GM12878 (cell line): ENCODE results near the gene MRPS18A. TPM values are rescaled to one million over a fixed set of nuclear protein-coding genes. Genes with fewer than 3 reads are reported as not detected.

Experiments
- ASH2L ChIP-seq: fragments of 300-600, 200-600 bp; sonication (generic); IDR thresholded peaks from 2 replicates; pipeline ENCODE4 v1.6.1; 2017; ENCODE audit warnings: low read depth, mild to moderate bottlenecking, borderline replicate concordance
- ATF3 ChIP-seq: IDR thresholded peaks from 2 replicates; pipeline ENCODE4 v1.6.1; 2011; ENCODE audit warnings: low read depth, mild to moderate bottlenecking, low read length, moderate library complexity, borderline replicate concordance; ENCODE audit errors: extremely low read depth
- BCL11A ChIP-seq: IDR thresholded peaks from 2 replicates; pipeline ENCODE4 v1.6.1; 2011; ENCODE audit warnings: low read depth, low read length
- BRCA1 ChIP-seq: IDR thresholded peaks from 2 replicates; pipeline ENCODE4 v1.6.1; 2011; ENCODE audit warnings: low read depth, low read length, improper control_type of control experiment
- CHD4 ChIP-seq: fragments of 200-600 bp; sonication (generic); IDR thresholded peaks from 2 replicates; pipeline ENCODE4 v1.6.1; 2016; ENCODE audit warnings: mild to moderate bottlenecking
- DPF2 ChIP-seq: fragments of 450-650 bp; IDR thresholded peaks from 2 replicates; pipeline ENCODE4 v1.6.1; 2017; ENCODE audit warnings: mild to moderate bottlenecking
- ETV6 ChIP-seq, 2 experiments: fragments of 450-650 bp in 1 of 2; IDR thresholded peaks in 1 of 2; conservative IDR thresholded peaks in 1 of 2; 2 replicates each; pipeline ENCODE4 v1.6.1; 2014; ENCODE audit warnings: antibody characterized with exemption in 1 of 2, borderline replicate concordance in 1 of 2, low read depth in 1 of 2, mild to moderate bottlenecking in 1 of 2, moderate library complexity in 1 of 2
- FOS ChIP-seq: IDR thresholded peaks from 3 replicates; pipeline ENCODE4 v1.6.1; 2011; ENCODE audit warnings: borderline replicate concordance; ENCODE audit not compliant: insufficient read length; ENCODE audit errors: extremely low read depth
- FOXK2 ChIP-seq: fragments of 450-650 bp; IDR thresholded peaks from 2 replicates; pipeline ENCODE4 v1.6.1; 2017; ENCODE audit warnings: mild to moderate bottlenecking, moderate library complexity
- MEF2B ChIP-seq: fragments of 450-650 bp; IDR thresholded peaks from 2 replicates; pipeline ENCODE4 v1.6.1; 2018; ENCODE audit warnings: mild to moderate bottlenecking, moderate library complexity; ENCODE audit not compliant: partially characterized antibody, poor library complexity, severe bottlenecking
- MYC ChIP-seq: IDR thresholded peaks from 2 replicates; pipeline ENCODE4 v1.6.1; 2011; ENCODE audit warnings: mild to moderate bottlenecking, low read length, moderate library complexity, inconsistent platforms; ENCODE audit not compliant: insufficient read depth, insufficient replicate concordance, insufficient read length, severe bottlenecking
- NBN ChIP-seq: fragments of 450-650 bp; IDR thresholded peaks from 2 replicates; pipeline ENCODE4 v1.6.1; 2016
- NR2C2 ChIP-seq: IDR thresholded peaks from 2 replicates; pipeline ENCODE4 v1.6.1; 2011; ENCODE audit warnings: borderline replicate concordance, low read depth; ENCODE audit not compliant: control insufficient read depth, insufficient read length
- PBX3 ChIP-seq: IDR thresholded peaks from 2 replicates; pipeline ENCODE4 v1.6.1; 2011; ENCODE audit warnings: mild to moderate bottlenecking, low read depth, low read length, moderate library complexity; ENCODE audit not compliant: insufficient replicate concordance
- PML ChIP-seq: IDR thresholded peaks from 2 replicates; pipeline ENCODE4 v1.6.1; 2012; ENCODE audit warnings: low read length, inconsistent platforms
- RAD21 ChIP-seq: IDR thresholded peaks from 2 replicates; pipeline ENCODE4 v1.6.1; 2011; ENCODE audit warnings: mild to moderate bottlenecking, low read depth, low read length, moderate library complexity; ENCODE audit not compliant: insufficient read depth
- RB1 ChIP-seq: fragments of 450-650 bp; formaldehyde crosslinking; IDR thresholded peaks from 2 replicates; pipeline ENCODE4 v1.6.1; 2017; ENCODE audit warnings: mild to moderate bottlenecking, borderline replicate concordance
- RCOR1 ChIP-seq: conservative IDR thresholded peaks from 2 replicates; pipeline ENCODE4 v1.6.1; 2012; ENCODE audit warnings: low read depth, low read length, improper control_type of control experiment
- SMAD5 ChIP-seq: IDR thresholded peaks from 2 replicates; pipeline ENCODE4 v1.6.1; 2016; ENCODE audit warnings: antibody characterized with exemption, low read depth
- SUPT20H ChIP-seq: IDR thresholded peaks from 2 replicates; pipeline ENCODE4 v1.6.1; 2011; ENCODE audit warnings: low read depth, mild to moderate bottlenecking, low read length, moderate library complexity, borderline replicate concordance; ENCODE audit not compliant: control insufficient read depth
- TAF1 ChIP-seq: IDR thresholded peaks from 2 replicates; pipeline ENCODE4 v1.6.1; 2011; ENCODE audit warnings: mild to moderate bottlenecking, low read depth, low read length, borderline replicate concordance
- TBL1XR1 ChIP-seq: IDR thresholded peaks from 2 replicates; pipeline ENCODE4 v1.6.1; 2012; ENCODE audit warnings: low read depth, low read length, improper control_type of control experiment
- ZBED1 ChIP-seq: IDR thresholded peaks from 2 replicates; pipeline ENCODE4 v1.6.1; 2016; ENCODE audit warnings: borderline replicate concordance
- ZNF207 ChIP-seq: fragments of 450-650 bp; IDR thresholded peaks from 2 replicates; pipeline ENCODE4 v1.6.1; 2014; ENCODE audit warnings: antibody characterized with exemption, mild to moderate bottlenecking, borderline replicate concordance
- polyA plus RNA-seq, 11 experiments: library from polyadenylated mRNA; depleted of rRNA in 4 of 11; unstranded in 6 of 11; stranded (reverse) in 5 of 11; fragments of >200 nt; fragmentation: Nextera tagmentation in 4 of 11; fragmentation: Illumina TruSeq in 1 of 11; extraction: Ambion mirVana in 4 of 11; extraction: Trizol in 1 of 11; gene quantifications; 1 replicate in 1 of 11; 2 replicates in 10 of 11; pipeline versions ENCODE4 v1.2.1 to v1.2.3, GENCODE V29; 2011 to 2016; ENCODE audit warnings: inconsistent platforms in 2 of 11, missing spikeins in 2 of 11, low read depth in 1 of 11
- total RNA-seq, 4 experiments: library from RNA; depleted of rRNA in 3 of 4; stranded (reverse); fragments of >200 nt in 3 of 4; fragmentation: Illumina TruSeq in 1 of 4; extraction: Trizol in 1 of 4; gene quantifications; 2 replicates each; pipeline versions ENCODE4 v1.2.1 to v1.2.3, GENCODE V29; 2013 to 2021
- TF ChIP-seq, protein P1 (sequence below): IDR thresholded peaks from 2 replicates; pipeline ENCODE4 v1.6.1; 2012; ENCODE audit warnings: low read depth, low read length, improper control_type of control experiment
- TF ChIP-seq, protein P2 (sequence below): IDR thresholded peaks from 2 replicates; pipeline ENCODE4 v1.6.1; 2012; ENCODE audit warnings: low read depth, low read length, improper control_type of control experiment
- TF ChIP-seq, protein P3 (sequence below): IDR thresholded peaks from 2 replicates; pipeline ENCODE4 v1.6.1; 2011; ENCODE audit warnings: low read depth, low read length, improper control_type of control experiment, borderline replicate concordance

The MRPS18A gene
- total and polyA plus RNA-seq, 10 of the 15 experiments (the other 5 are each of a cell fraction or from before 2014, with no cell fraction given) = 66.3 to 158 (median 98.7) TPM

DNA sequence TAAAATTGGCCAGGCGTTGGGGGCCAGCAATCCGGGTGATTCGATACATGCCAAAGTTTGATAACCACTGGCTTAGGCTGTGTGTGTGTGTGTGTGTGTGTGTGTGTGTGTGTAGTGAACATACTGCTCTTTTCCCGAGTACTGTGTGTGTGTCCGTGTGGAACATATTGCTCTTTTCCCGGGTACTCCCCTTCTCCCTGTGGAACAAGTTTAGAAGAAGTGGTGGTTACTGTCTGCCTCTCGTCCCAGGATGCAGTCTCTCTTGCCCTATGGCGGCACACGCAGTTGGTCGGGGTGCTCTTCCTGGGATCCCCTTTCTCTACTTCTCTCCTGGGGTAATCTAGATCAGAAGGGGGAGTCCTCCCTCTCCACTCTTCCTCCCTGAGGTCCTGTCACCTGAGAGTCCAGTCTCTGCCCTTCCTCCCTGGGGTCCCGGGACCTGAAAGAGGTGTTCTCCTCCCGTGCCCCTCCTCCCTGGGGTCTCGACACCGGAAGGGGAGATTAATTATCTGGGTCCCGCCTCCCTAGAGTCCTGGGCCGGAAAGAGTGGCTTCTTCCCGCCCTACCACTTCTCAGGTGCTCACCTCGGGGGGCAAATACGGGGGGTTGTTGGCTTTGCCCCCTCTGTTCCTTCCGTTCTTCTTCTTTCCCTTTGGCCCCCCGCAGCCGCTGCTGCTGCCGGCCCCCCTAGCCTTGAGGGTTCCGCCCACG, 59.0 kb downstream of the MRPS18A start (continued):
- no peak for TF ChIP-seq NR2C2
- no peak for TF ChIP-seq TBL1XR1
- peak; percentile 15 for TF ChIP-seq PBX3
- TF ChIP-seq PML = no peak
- TF ChIP-seq RAD21 = no peak
- 0 out of 2 replicates have a peak, but pooled peaks have one; percentile 72 for TF ChIP-seq NBN
- no peak for TF ChIP-seq FOXK2
- TF ChIP-seq SMAD5 = no peak
- no peak for TF ChIP-seq ASH2L
- TF ChIP-seq ZBED1 = no peak
- peak; percentile 20; the same call in 1 of the 2 replicates for TF ChIP-seq DPF2
- TF ChIP-seq ZNF207 = no peak
- TF ChIP-seq SUPT20H = no peak
- TF ChIP-seq, protein P1, sequence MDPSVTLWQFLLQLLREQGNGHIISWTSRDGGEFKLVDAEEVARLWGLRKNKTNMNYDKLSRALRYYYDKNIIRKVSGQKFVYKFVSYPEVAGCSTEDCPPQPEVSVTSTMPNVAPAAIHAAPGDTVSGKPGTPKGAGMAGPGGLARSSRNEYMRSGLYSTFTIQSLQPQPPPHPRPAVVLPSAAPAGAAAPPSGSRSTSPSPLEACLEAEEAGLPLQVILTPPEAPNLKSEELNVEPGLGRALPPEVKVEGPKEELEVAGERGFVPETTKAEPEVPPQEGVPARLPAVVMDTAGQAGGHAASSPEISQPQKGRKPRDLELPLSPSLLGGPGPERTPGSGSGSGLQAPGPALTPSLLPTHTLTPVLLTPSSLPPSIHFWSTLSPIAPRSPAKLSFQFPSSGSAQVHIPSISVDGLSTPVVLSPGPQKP = no peak
- TF ChIP-seq BRCA1 = no peak
- TF ChIP-seq, protein P2, sequence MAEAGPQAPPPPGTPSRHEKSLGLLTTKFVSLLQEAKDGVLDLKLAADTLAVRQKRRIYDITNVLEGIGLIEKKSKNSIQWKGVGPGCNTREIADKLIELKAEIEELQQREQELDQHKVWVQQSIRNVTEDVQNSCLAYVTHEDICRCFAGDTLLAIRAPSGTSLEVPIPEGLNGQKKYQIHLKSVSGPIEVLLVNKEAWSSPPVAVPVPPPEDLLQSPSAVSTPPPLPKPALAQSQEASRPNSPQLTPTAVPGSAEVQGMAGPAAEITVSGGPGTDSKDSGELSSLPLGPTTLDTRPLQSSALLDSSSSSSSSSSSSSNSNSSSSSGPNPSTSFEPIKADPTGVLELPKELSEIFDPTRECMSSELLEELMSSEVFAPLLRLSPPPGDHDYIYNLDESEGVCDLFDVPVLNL = 0 out of 2 replicates have a peak, but pooled peaks have one; percentile 38
- no peak for TF ChIP-seq ATF3
- TF ChIP-seq, protein P3, sequence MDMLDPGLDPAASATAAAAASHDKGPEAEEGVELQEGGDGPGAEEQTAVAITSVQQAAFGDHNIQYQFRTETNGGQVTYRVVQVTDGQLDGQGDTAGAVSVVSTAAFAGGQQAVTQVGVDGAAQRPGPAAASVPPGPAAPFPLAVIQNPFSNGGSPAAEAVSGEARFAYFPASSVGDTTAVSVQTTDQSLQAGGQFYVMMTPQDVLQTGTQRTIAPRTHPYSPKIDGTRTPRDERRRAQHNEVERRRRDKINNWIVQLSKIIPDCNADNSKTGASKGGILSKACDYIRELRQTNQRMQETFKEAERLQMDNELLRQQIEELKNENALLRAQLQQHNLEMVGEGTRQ = no peak
- no peak for TF ChIP-seq MEF2B
- no peak for TF ChIP-seq FOS
- peak; percentile 48; the same call in 1 of the 2 replicates for TF ChIP-seq RB1
- TF ChIP-seq ETV6 (conservative IDR thresholded peaks at IDR 0.05 in 1 of 2, IDR thresholded peaks at IDR 0.05 in 1 of 2; ENCODE audit: borderline replicate concordance in 1 of 2, low read depth in 1 of 2) = no peak
- TF ChIP-seq MYC = no peak
- no peak for TF ChIP-seq CHD4
- no peak for TF ChIP-seq BCL11A
- no peak for TF ChIP-seq TAF1
- 0 out of 2 replicates have a peak, but pooled peaks have one; percentile 8 for TF ChIP-seq RCOR1
